ENCODE data around the gene FKBP6.
"Not testable (repeated sequence)": the region's sequence is repeated elsewhere in the genome, so short reads cannot be mapped to it uniquely, and the experiment has no call there.

Gene FKBP6

GRCh38 chr7:73324081-73324845 lies 3.7 kb upstream of the FKBP6 start:
- peak; percentile 82 for DNase-seq

GRCh38 chr7:73325424-73325823 lies 2.5 kb upstream of the FKBP6 start:
- not testable (repeated sequence) for DNase-seq

GRCh38 chr7:73327449-73327848 lies 512 bp upstream of the FKBP6 start:
- not testable (repeated sequence) for DNase-seq

GRCh38 chr7:73328696-73329095 lies 735 bp downstream of the FKBP6 start:
- DNase-seq: no peak

- DNase-seq: no peak
Observed at GRCh38 chr7:73329861-73330581, 2.1 kb downstream of the FKBP6 start.

- no peak for DNase-seq
Observed at GRCh38 chr7:73330772-73331171, 2.8 kb downstream of the FKBP6 start.

- DNase-seq: no peak
Observed at GRCh38 chr7:73332447-73332846, 4.5 kb downstream of the FKBP6 start.

- DNase-seq: no peak
Observed at GRCh38 chr7:73338321-73338720, 10.4 kb downstream of the FKBP6 start.

- DNase-seq: no peak
Observed at GRCh38 chr7:73340514-73340913, 12.6 kb downstream of the FKBP6 start.

- no peak for DNase-seq
Observed at GRCh38 chr7:73341877-73342276, 13.9 kb downstream of the FKBP6 start.

- peak; percentile 30 for DNase-seq
Observed at GRCh38 chr7:73342645-73343044, 14.7 kb downstream of the FKBP6 start.

GRCh38 chr7:73343671-73344380 lies 15.9 kb downstream of the FKBP6 start:
- no peak for DNase-seq

- no peak for DNase-seq
Observed at GRCh38 chr7:73345538-73345937, 17.6 kb downstream of the FKBP6 start.

GRCh38 chr7:73345951-73346350 lies 18.0 kb downstream of the FKBP6 start:
- DNase-seq: no peak

- no peak for DNase-seq
Observed at GRCh38 chr7:73349763-73350162, 21.8 kb downstream of the FKBP6 start.

- no peak for DNase-seq
Observed at GRCh38 chr7:73350306-73351068, 22.5 kb downstream of the FKBP6 start.

GRCh38 chr7:73351447-73352167 lies 23.6 kb downstream of the FKBP6 start:
- DNase-seq: no peak

GRCh38 chr7:73352784-73353183 lies 24.8 kb downstream of the FKBP6 start:
- DNase-seq: no peak

- no peak for DNase-seq
Observed at GRCh38 chr7:73353243-73353642, 25.3 kb downstream of the FKBP6 start.

- no peak for DNase-seq
Observed at GRCh38 chr7:73354196-73354595, 26.2 kb downstream of the FKBP6 start.

GRCh38 chr7:73354821-73355220 lies 26.9 kb downstream of the FKBP6 start:
- DNase-seq: no peak

- DNase-seq: no peak
Observed at GRCh38 chr7:73356159-73356558, 28.2 kb downstream of the FKBP6 start.
